Right lobe of liver (tissue), 6 donors: ENCODE data around the gene LRBA. TPM values are rescaled to one million over a fixed set of nuclear protein-coding genes. Genes with fewer than 3 reads are reported as not detected.
"Not testable (repeated sequence)": the region's sequence is repeated elsewhere in the genome, so short reads cannot be mapped to it uniquely, and the experiment has no call there.

Experiments used
- ATAC-seq, 4 donors: fragments of 200-7000 bp; cut with Tn5 transposase; one replicate each; pipeline ENCODE4 v1.9.1; 2020; ENCODE audit warnings: mild to moderate bottlenecking in 4 of 4, moderate library complexity in 4 of 4
- DNase-seq, 3 donors: peaks; one replicate each; pipeline ENCODE4 v3.0.0-alpha.2; 2020
- H3K27ac ChIP-seq, 3 donors: fragments of 200-600 bp; one replicate each; pipeline ENCODE4 v1.8.0; 2022
- H3K27me3 ChIP-seq, 2 donors: fragments of 200-600 bp; one replicate each; pipeline ENCODE4 v1.8.0; 2022
- H3K36me3 ChIP-seq, 4 donors: fragments of 200-600 bp; sonication (generic) in 1 of 4; one replicate each; pipeline versions ENCODE4 v1.5.1 to v1.8.0; 2017 to 2022; ENCODE audit warnings: control low read depth in 1 of 4
- H3K4me1 ChIP-seq, 4 donors: fragments of 200-600 bp; sonication (generic) in 1 of 4; one replicate each; pipeline versions ENCODE4 v1.5.1 to v1.8.0; 2017 to 2022; ENCODE audit warnings: control low read depth in 1 of 4
- H3K4me3 ChIP-seq, 3 donors: fragments of 200-600 bp; one replicate each; pipeline ENCODE4 v1.8.0; 2022
- H3K9me3 ChIP-seq, 4 donors: fragments of 200-600 bp; sonication (generic) in 1 of 4; one replicate each; pipeline versions ENCODE4 v1.5.1 to v1.8.0; 2017 to 2022; ENCODE audit warnings: control low read depth in 1 of 4
- POLR2A ChIP-seq: fragments of 450-650 bp; IDR thresholded peaks from one replicate; pipeline ENCODE4 v1.6.1; 2017; ENCODE audit warnings: antibody characterized with exemption, mild to moderate bottlenecking
- WGBS: methylation state at CpG from one replicate; pipeline ENCODE4 v1.1.6; 2018; ENCODE audit warnings: low coverage, low lambda C conversion rate; ENCODE audit not compliant: insufficient coverage; ENCODE audit errors: missing lambda C conversion rate; 5-methylcytosine and 5-hydroxymethylcytosine counted together
- intact Hi-C, 2 donors: fragments of 100-400 bp; cut with DNase I; formaldehyde crosslinking; loops; one replicate each; pipeline versions ENCODE4 v1.11.2 to v1.14.1; 2022
- total RNA-seq, 6 experiments: library from RNA; depleted of rRNA in 2 of 6; stranded (reverse); fragments of >200 nt in 2 of 6; fragmentation: NEBNext Ultra II Directional in 3 of 6; extraction: Animal tissue kit (Norgen Biotek cat#: 25700) in 3 of 6; gene quantifications; one replicate each; pipeline versions ENCODE4 v1.1.0 to v1.2.4, GENCODE V29; 2016 to 2023
- TF ChIP-seq, protein P1 (sequence below), 4 donors: fragments of 200-600 bp in 3 of 4; fragments of 450-650 bp in 1 of 4; IDR thresholded peaks; one replicate each; pipeline versions ENCODE4 v1.5.1 to v1.8.0; 2016 to 2022; ENCODE audit warnings: antibody characterized with exemption in 4 of 4, mild to moderate bottlenecking in 2 of 4
- donor health status: DM: no; HTN: yes; CAD: no.
- donor health status: DM: no; HTN: no; CAD: no.
- donor health status: DM: no; HTN: no; CAD: no.
- donor health status: DM: no; HTN: yes; CAD: no.
- donor health status: DM: no; HTN: yes; CAD: no.

Gene LRBA
- total RNA-seq, 6 experiments from 2014 or later: 18.9 to 48.1 (median 24.5) TPM

DNA sequence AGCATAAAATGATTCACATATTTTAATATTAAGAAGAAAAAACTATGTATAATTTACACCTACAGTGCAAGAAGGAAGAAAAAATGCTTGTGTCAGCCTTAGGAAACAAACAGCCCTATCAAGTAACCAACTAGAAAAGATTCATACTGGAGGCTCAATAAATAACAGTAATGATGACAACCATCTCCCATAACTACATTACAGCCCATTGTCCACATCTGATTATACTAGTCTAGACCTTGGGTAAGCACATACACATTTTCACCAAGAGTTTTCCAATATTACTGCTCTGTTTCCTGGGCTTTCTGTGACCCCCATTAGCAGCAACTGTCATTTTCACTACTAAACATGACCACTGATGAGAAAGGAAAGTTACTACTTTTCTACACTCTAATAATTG, 263.4 kb downstream of the LRBA start:
- Histone ChIP-seq H3K4me1 (no peaks in the 10 kb centered on the region), H3K36me3 (no peaks in the 10 kb centered on the region), H3K4me3 (no peak overlapping the region), H3K27me3 (no peaks in the 10 kb centered on the region), H3K9me3 (no peaks in the 10 kb centered on the region), H3K27ac (no peak overlapping the region)
- no peak for TF ChIP-seq POLR2A
- TF ChIP-seq, protein P1, sequence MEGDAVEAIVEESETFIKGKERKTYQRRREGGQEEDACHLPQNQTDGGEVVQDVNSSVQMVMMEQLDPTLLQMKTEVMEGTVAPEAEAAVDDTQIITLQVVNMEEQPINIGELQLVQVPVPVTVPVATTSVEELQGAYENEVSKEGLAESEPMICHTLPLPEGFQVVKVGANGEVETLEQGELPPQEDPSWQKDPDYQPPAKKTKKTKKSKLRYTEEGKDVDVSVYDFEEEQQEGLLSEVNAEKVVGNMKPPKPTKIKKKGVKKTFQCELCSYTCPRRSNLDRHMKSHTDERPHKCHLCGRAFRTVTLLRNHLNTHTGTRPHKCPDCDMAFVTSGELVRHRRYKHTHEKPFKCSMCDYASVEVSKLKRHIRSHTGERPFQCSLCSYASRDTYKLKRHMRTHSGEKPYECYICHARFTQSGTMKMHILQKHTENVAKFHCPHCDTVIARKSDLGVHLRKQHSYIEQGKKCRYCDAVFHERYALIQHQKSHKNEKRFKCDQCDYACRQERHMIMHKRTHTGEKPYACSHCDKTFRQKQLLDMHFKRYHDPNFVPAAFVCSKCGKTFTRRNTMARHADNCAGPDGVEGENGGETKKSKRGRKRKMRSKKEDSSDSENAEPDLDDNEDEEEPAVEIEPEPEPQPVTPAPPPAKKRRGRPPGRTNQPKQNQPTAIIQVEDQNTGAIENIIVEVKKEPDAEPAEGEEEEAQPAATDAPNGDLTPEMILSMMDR (IDR thresholded peaks at IDR 0.05): no peak
- DNase-seq: no peak
- ATAC-seq: no peak
- intact Hi-C loops: no loop called here

DNA sequence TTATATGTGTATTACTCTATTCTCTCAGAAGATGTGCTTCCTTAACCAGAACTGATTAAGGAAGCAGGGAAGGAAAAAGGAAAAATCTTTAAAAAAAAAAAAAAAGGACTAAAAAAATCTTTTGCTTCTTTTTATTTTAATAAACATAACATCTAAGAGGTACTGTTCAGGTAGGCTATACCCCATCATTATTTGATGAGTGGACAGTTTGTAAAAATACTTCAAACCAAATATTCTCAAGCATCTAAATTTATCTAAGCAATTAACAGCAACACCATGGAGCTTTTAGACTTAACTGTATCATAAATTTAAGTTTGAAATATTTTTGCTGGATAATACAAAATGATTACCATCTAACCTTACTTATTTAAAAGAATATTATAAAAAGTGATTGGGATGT, 264.3 kb downstream of the LRBA start:
- Histone ChIP-seq H3K36me3 (no peaks in the 10 kb centered on the region), H3K4me1 (no peaks in the 10 kb centered on the region), H3K9me3 (no peaks in the 10 kb centered on the region), H3K27me3 (no peaks in the 10 kb centered on the region), H3K4me3 (no peak overlapping the region), H3K27ac (no peak overlapping the region)
- TF ChIP-seq POLR2A: no peak
- TF ChIP-seq, protein P1 (IDR thresholded peaks at IDR 0.05): no peak
- intact Hi-C loops: no loop called here
- ATAC-seq (no peak), DNase-seq (no peak)

DNA sequence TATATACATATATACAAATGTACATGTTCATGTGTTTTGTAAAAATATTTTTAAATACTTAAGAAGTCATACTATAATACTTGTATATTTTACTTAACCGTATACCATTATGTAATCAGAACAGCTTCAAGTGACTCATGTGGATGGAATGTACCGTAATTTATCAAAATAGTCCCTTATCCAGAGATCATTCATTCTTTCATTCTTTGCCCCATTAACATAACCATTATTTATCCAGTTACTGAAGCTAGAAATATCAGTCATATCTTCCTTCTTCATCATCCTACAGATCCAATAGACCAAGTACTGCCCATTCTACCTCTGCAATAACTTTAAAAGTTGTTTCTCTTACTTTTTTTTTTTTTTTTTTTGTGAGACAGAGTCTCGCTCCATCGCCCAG, 268.9 kb downstream of the LRBA start:
- Histone ChIP-seq H3K9me3 (no peaks in the 10 kb centered on the region), H3K4me3 (no peak overlapping the region), H3K36me3 (no peaks in the 10 kb centered on the region), H3K4me1 (no peaks in the 10 kb centered on the region), H3K27ac (no peak overlapping the region), H3K27me3 (no peaks in the 10 kb centered on the region)
- 90% methylated on average over 4 of the region's 4 CpGs for WGBS
- intact Hi-C loops: no loop called here
- ATAC-seq (no peak), DNase-seq (no peak)
- TF ChIP-seq, protein P1 (IDR thresholded peaks at IDR 0.05): no peak
- no peak for TF ChIP-seq POLR2A

GRCh38 chr4:150744570-150744969, 270.5 kb downstream of the LRBA start:
- TF ChIP-seq, protein P1 (IDR thresholded peaks at IDR 0.05): no peak
- no peak for TF ChIP-seq POLR2A
- no peaks in the 10 kb centered on the region for H3K36me3 ChIP-seq
- DNase-seq (no peak), ATAC-seq (no peak)
- H3K27ac ChIP-seq: no peak overlapping the region
- H3K4me3 ChIP-seq: no peak overlapping the region
- H3K4me1 ChIP-seq: no peaks in the 10 kb centered on the region
- 82% methylated on average over 2 of the region's 2 CpGs for WGBS
- intact Hi-C loops: no loop called here
- no peaks in the 10 kb centered on the region for H3K9me3 ChIP-seq
- H3K27me3 ChIP-seq: no peaks in the 10 kb centered on the region

GRCh38 chr4:150743564-150744342, 271.3 kb downstream of the LRBA start:
- H3K4me1 ChIP-seq: no peaks in the 10 kb centered on the region
- H3K27me3 ChIP-seq: no peaks in the 10 kb centered on the region
- ATAC-seq: no peak
- H3K36me3 ChIP-seq: no peaks in the 10 kb centered on the region
- TF ChIP-seq POLR2A: no peak
- TF ChIP-seq, protein P1 (IDR thresholded peaks at IDR 0.05): no peak
- intact Hi-C loops: no loop called here
- no peak for DNase-seq
- 65% methylated on average over 2 of the region's 2 CpGs for WGBS
- H3K9me3 ChIP-seq: no peaks in the 10 kb centered on the region
- no peak overlapping the region for H3K4me3 ChIP-seq
- no peak overlapping the region for H3K27ac ChIP-seq

DNA sequence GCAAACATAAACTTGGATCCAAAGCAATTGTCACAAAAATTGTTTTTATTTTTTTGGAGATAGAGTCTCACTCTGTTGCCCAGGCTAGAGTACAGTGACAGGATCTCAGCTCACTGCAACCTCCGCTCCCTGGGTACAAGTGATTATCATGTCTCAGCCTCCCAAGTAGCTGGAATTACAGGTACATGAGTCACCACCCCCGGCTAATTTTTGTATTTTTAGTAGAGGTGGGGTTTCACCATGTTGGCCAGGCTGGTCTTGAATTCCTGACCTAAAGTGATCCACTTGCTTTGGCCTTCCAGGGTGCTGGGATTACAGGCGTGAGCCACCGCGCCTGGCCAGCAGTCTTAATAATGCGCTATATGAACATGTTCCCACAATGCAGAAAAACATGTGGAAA, 272.2 kb downstream of the LRBA start:
- H3K4me1 ChIP-seq, DNase-seq, intact Hi-C loops, ATAC-seq, H3K27me3 ChIP-seq, H3K4me3 ChIP-seq, H3K36me3 ChIP-seq, H3K27ac ChIP-seq, H3K9me3 ChIP-seq: not testable (repeated sequence)
- 73% methylated on average over 5 of the region's 6 CpGs for WGBS
